ENCODE results near the gene ADCY7. TPM values are rescaled to one million over a fixed set of nuclear protein-coding genes. Genes with fewer than 3 reads are reported as not detected.

The ADCY7 gene
- total and polyA plus RNA-seq, 12 donors: 2.8 to 44.4 (median 17.5) TPM

- H3K27ac ChIP-seq: peak overlapping the region in 2 of 5 donors; percentile 67 to 78
- H3K9me3 ChIP-seq (replicated peaks in 1 of 3): no peaks in the 10 kb centered on the region
- 63 to 81% (median 70%) methylated on average over 16 to 21 of the region's 21 CpGs for WGBS, 4 donors
- DNase-seq: no peak
- no peaks in the 10 kb centered on the region for H3K36me3 ChIP-seq (replicated peaks in 1 of 2)
- TF ChIP-seq POLR2A (IDR thresholded peaks at IDR 0.05) (no peak), CTCF (IDR thresholded peaks at IDR 0.05) (no peak)
- no peaks in the 10 kb centered on the region for H3K27me3 ChIP-seq
- no peak overlapping the region for H3K4me3 ChIP-seq
- intact Hi-C loops (cut with DNase I): no loop called here
- no peaks in the 10 kb centered on the region for H3K4me1 ChIP-seq (replicated peaks in 1 of 2)
Measured at GRCh38 chr16:50281391-50282009, 15.1 kb downstream of the ADCY7 start.

- Histone ChIP-seq H3K27me3 (no peaks in the 10 kb centered on the region), H3K36me3 (replicated peaks in 1 of 2) (no peaks in the 10 kb centered on the region), H3K27ac (peak overlapping the region in 2 of 5 donors; percentile 67 to 78), H3K9me3 (replicated peaks in 1 of 3) (no peaks in the 10 kb centered on the region), H3K4me1 (replicated peaks in 1 of 2) (no peaks in the 10 kb centered on the region), H3K4me3 (no peak overlapping the region)
- intact Hi-C loops (cut with DNase I): no loop called here
- no peak for TF ChIP-seq POLR2A (IDR thresholded peaks at IDR 0.05)
- WGBS, 4 donors: 55 to 100% (median 65%) methylated on average over 1 to 7 of the region's 7 CpGs; no CpG with 5 or more reads in 1 of the 4 donors
- peak; percentile 50 to 81 (median 67) for DNase-seq
Measured at GRCh38 chr16:50282010-50282538, 15.7 kb downstream of the ADCY7 start.

GRCh38 chr16:50282955-50283631, 16.7 kb downstream of the ADCY7 start:
- DNase-seq: no peak
- H3K36me3 ChIP-seq (replicated peaks in 1 of 2): no peaks in the 10 kb centered on the region
- 69 to 78% (median 73%) methylated on average over 6 to 9 of the region's 9 CpGs for WGBS, 4 donors
- intact Hi-C loops (cut with DNase I): no loop called here
- H3K4me1 ChIP-seq (replicated peaks in 1 of 2): no peaks in the 10 kb centered on the region
- no peaks in the 10 kb centered on the region for H3K27me3 ChIP-seq
- H3K9me3 ChIP-seq (replicated peaks in 1 of 3): no peaks in the 10 kb centered on the region
- no peak overlapping the region for H3K4me3 ChIP-seq
- TF ChIP-seq POLR2A (IDR thresholded peaks at IDR 0.05) (no peak), CTCF (IDR thresholded peaks at IDR 0.05) (no peak)
- peak overlapping the region in 2 of 5 donors; percentile 10 to 67 for H3K27ac ChIP-seq

- no peaks in the 10 kb centered on the region for H3K36me3 ChIP-seq (replicated peaks in 1 of 2)
- H3K27ac ChIP-seq: no peak overlapping the region
- intact Hi-C loops (cut with DNase I): no loop called here
- no peaks in the 10 kb centered on the region for H3K9me3 ChIP-seq (replicated peaks in 1 of 3)
- peak in 1 of 7 donors; percentile 23 for DNase-seq
- H3K27me3 ChIP-seq: no peaks in the 10 kb centered on the region
- no peak overlapping the region for H3K4me3 ChIP-seq
- WGBS, 4 donors: 67 to 82% (median 75%) methylated on average over 4 to 14 of the region's 14 CpGs
- H3K4me1 ChIP-seq (replicated peaks in 1 of 2): no peaks in the 10 kb centered on the region
- TF ChIP-seq CTCF (IDR thresholded peaks at IDR 0.05): no peak
Measured at GRCh38 chr16:50284131-50284911, 18.0 kb downstream of the ADCY7 start.
